GM18520 (cell line): Measurements from ENCODE around the gene ELFN1.

Experiments
- ATAC-seq: cut with Tn5 transposase; IDR thresholded peaks from one replicate; pipeline ENCODE4 v1.9.1; 2021; ENCODE audit not compliant: unreplicated experiment

ELFN1 gene

GRCh38 chr7:1738956-1739355 is 68.9 kb downstream of the ELFN1 start:
- ATAC-seq = no peak

GRCh38 chr7:1739593-1739992 is 69.5 kb downstream of the ELFN1 start:
- ATAC-seq = no peak

- ATAC-seq = no peak
Measured at GRCh38 chr7:1740214-1740613, 70.1 kb downstream of the ELFN1 start.

- ATAC-seq = no peak
Measured at GRCh38 chr7:1741246-1741645, 71.2 kb downstream of the ELFN1 start.

- no peak for ATAC-seq
Measured at GRCh38 chr7:1741751-1742554, 71.9 kb downstream of the ELFN1 start.

GRCh38 chr7:1742555-1743303 is 72.7 kb downstream of the ELFN1 start:
- no peak for ATAC-seq

GRCh38 chr7:1743481-1744230 is 73.6 kb downstream of the ELFN1 start:
- no peak for ATAC-seq

GRCh38 chr7:1744296-1745017 is 74.4 kb downstream of the ELFN1 start:
- ATAC-seq = no peak

- no peak for ATAC-seq
Measured at GRCh38 chr7:1745018-1745532, 75.0 kb downstream of the ELFN1 start.

GRCh38 chr7:1745576-1746490 is 75.8 kb downstream of the ELFN1 start:
- ATAC-seq = no peak

GRCh38 chr7:1746491-1746975 is 76.5 kb downstream of the ELFN1 start:
- no peak for ATAC-seq

- no peak for ATAC-seq
Measured at GRCh38 chr7:1747004-1747801, 77.1 kb downstream of the ELFN1 start.

GRCh38 chr7:1748076-1748838 is 78.2 kb downstream of the ELFN1 start:
- ATAC-seq = no peak

GRCh38 chr7:1748839-1749173 is 78.7 kb downstream of the ELFN1 start:
- no peak for ATAC-seq

GRCh38 chr7:1749351-1749863 is 79.3 kb downstream of the ELFN1 start:
- no peak for ATAC-seq

- ATAC-seq = no peak
Measured at GRCh38 chr7:1749864-1750466, 79.9 kb downstream of the ELFN1 start.

- ATAC-seq = no peak
Measured at GRCh38 chr7:1750541-1751021, 80.5 kb downstream of the ELFN1 start.
